Fibroblast of skin of back (primary cell): ENCODE measurements around the gene DHRS4L2.
"Not testable (repeated sequence)": the region's sequence is repeated elsewhere in the genome, so short reads cannot be mapped to it uniquely, and the experiment has no call there.

Source experiments
- DNase-seq: peaks from one replicate; pipeline ENCODE4 v3.0.0-alpha.2; 2013

DHRS4L2 gene

GRCh38 chr14:23974041-23974440 lies 14.7 kb upstream of the DHRS4L2 start:
- DNase-seq, result not testable (repeated sequence)

GRCh38 chr14:23977208-23977607 lies 11.5 kb upstream of the DHRS4L2 start:
- not testable (repeated sequence) for DNase-seq

- DNase-seq, result not testable (repeated sequence)
Observed at GRCh38 chr14:23981951-23982813, 6.5 kb upstream of the DHRS4L2 start.

- DNase-seq, result peak; percentile 83
Observed at GRCh38 chr14:23984891-23985602, 3.7 kb upstream of the DHRS4L2 start.

- DNase-seq, result not testable (repeated sequence)
Observed at GRCh38 chr14:23988223-23988606, 514 bp upstream of the DHRS4L2 start.

- peak; percentile 7 for DNase-seq
Observed at GRCh38 chr14:23989734-23990445, 1.2 kb downstream of the DHRS4L2 start.

GRCh38 chr14:23990961-23991360 lies 2.2 kb downstream of the DHRS4L2 start:
- not testable (repeated sequence) for DNase-seq

- DNase-seq, result not testable (repeated sequence)
Observed at GRCh38 chr14:23993042-23993441, 4.3 kb downstream of the DHRS4L2 start.

- not testable (repeated sequence) for DNase-seq
Observed at GRCh38 chr14:23996009-23996408, 7.3 kb downstream of the DHRS4L2 start.

- DNase-seq, result not testable (repeated sequence)
Observed at GRCh38 chr14:23996825-23997224, 8.1 kb downstream of the DHRS4L2 start.

- DNase-seq, result not testable (repeated sequence)
Observed at GRCh38 chr14:23999640-24000039, 10.9 kb downstream of the DHRS4L2 start.

- not testable (repeated sequence) for DNase-seq
Observed at GRCh38 chr14:24001078-24001477, 12.3 kb downstream of the DHRS4L2 start.

- DNase-seq, result not testable (repeated sequence)
Observed at GRCh38 chr14:24001679-24002078, 12.9 kb downstream of the DHRS4L2 start.

- DNase-seq, result not testable (repeated sequence)
Observed at GRCh38 chr14:24006471-24006816, 17.7 kb downstream of the DHRS4L2 start.

- DNase-seq, result not testable (repeated sequence)
Observed at GRCh38 chr14:24006817-24007652, 18.3 kb downstream of the DHRS4L2 start.

- DNase-seq, result no peak
Observed at GRCh38 chr14:24011051-24011450, 22.3 kb downstream of the DHRS4L2 start.

GRCh38 chr14:24012726-24013273 lies 24.1 kb downstream of the DHRS4L2 start:
- DNase-seq, result not testable (repeated sequence)

GRCh38 chr14:24013654-24014514 lies 25.2 kb downstream of the DHRS4L2 start:
- DNase-seq, result peak; percentile 70

GRCh38 chr14:24015745-24016144 lies 27.0 kb downstream of the DHRS4L2 start:
- DNase-seq, result not testable (repeated sequence)

- not testable (repeated sequence) for DNase-seq
Observed at GRCh38 chr14:24018978-24019377, 30.2 kb downstream of the DHRS4L2 start.

- not testable (repeated sequence) for DNase-seq
Observed at GRCh38 chr14:24019944-24020343, 31.2 kb downstream of the DHRS4L2 start.
